ENCODE measurements around the gene PNMA5.
"Not testable (repeated sequence)": the region's sequence is repeated elsewhere in the genome, so short reads cannot be mapped to it uniquely, and the experiment has no call there.

PNMA5 gene

DNA sequence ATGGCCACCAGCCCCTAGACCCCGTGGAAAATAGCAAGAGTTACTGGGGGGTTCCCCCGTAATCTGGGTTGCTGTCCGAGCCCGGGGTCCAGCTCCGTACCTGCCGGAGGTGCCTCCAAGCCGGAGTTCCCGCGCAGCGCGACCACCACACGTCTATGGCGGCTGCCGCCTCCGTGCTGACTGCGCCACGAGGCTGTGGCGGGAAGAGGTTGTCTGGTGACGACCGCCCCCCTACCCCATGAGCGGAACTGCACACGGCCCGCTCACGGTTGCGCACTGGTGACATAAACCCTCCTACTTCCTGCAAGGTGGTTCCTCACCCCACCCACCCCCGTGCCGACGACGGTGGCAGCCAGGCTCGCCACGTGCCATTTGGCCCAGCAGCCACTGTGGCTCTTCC lies at the start of gene PNMA5:
TSS of gene PNMA5 (minus strand) at position 184 of the 400 bp plus-strand sequence. CDS start 2,518 bp downstream, outside the sequence.
- DNase-seq (ENCODE audit: low read depth) = no peak

GRCh38 chrX:153032397-153033118 lies 38.6 kb upstream of the PNMA5 start:
- DNase-seq (ENCODE audit: low read depth) = peak; percentile 14

GRCh38 chrX:153030801-153031200 lies 36.9 kb upstream of the PNMA5 start:
- DNase-seq (ENCODE audit: low read depth) = no peak

- no peak for DNase-seq (ENCODE audit: low read depth)
Observed at GRCh38 chrX:153029875-153030274, 36.0 kb upstream of the PNMA5 start.

- no peak for DNase-seq (ENCODE audit: low read depth)
Observed at GRCh38 chrX:153029162-153029561, 35.2 kb upstream of the PNMA5 start.

DNA sequence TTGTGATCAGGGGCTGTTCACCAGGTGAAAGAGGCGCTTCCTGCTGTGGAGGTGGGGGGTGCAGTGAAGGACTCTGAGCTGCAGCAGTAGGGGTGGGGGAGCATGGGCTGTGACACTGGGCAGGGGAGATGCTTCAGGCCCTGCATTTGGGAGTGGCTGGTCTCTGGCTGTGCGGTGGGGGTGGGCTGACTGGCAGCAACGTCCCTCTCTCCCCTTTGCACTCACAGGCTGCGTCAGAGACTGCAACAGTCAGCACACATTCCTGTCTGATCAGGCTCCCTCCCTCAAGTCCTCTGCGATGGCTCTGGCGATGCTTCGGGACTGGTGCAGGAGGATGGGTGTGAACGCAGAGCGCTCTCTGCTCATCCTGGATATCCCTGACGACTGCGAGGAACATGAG lies 34.6 kb upstream of the PNMA5 start:
- not testable (repeated sequence) for DNase-seq (ENCODE audit: low read depth)

DNA sequence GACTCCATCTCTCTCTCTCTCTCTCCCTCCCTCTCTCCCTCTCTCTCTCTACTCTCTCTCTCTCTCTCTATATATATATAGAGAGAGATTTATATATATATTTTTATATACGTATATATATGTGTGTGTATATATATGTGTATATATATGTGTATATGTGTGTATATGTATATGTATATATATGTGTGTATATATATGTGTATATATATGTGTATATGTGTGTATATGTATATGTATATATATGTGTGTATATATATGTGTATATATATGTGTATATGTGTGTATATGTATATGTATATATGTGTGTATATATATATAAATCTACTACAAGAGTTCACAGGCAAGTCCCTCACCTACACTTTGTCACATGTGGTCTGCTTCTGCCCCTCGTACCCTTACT lies 32.6 kb upstream of the PNMA5 start:
- DNase-seq (ENCODE audit: low read depth) = not testable (repeated sequence)

DNA sequence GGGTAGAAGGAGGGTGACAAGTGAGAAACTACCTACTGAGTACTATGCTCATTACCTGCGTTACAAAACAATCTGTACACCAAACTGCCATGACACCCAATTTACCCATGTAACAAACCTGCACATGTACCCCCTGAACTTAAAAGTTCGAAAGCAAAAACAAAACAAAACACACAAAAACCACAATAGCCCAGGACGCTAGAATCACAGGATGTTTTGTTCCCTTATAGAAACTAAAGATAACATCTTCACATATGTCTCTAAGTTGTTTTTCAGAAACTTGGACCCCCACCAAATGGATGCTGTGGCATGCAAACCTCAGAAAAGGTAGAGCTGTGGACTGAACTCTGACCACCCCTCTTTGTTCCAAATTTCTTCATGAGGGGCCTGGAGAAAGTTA lies 25.2 kb upstream of the PNMA5 start:
- no peak for DNase-seq (ENCODE audit: low read depth)

DNA sequence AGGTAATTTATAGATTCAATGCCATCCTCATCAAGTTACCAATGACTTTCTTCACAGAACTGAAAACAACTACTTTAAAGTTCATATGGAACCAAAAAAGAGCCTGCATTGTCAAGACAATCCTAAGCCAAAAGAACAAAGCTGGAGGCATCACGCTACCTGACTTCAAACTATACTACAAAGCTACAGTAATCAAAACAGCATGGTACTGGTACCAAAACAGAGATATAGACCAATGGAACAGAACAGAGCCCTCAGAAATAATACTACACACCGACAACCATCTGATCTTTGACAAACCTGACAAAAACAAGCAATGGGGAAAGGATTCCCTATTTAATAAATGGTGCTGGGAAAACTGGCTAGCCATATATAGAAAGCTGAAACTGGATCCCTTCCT lies 23.3 kb upstream of the PNMA5 start:
- DNase-seq (ENCODE audit: low read depth) = not testable (repeated sequence)

DNA sequence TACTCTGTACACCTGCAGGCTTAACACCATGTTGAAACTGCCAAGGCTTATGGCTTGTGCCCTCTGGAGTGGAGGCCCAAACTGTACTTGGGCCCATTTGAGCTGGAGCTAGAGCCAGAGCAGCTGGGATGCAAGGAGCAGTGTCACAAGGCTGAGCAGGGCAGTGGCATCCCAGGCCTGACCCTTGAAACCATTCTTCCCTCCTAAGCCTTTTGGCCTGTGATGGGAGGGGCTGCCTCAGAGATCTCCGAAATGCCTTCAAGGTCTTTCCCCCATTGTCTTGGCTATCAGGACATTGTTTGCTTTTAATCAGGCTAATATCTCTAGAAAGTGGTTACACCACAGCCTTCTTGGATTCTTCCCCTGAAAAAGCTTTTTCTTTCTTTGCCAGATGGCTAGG lies 10.9 kb upstream of the PNMA5 start:
- no peak for DNase-seq (ENCODE audit: low read depth)

DNA sequence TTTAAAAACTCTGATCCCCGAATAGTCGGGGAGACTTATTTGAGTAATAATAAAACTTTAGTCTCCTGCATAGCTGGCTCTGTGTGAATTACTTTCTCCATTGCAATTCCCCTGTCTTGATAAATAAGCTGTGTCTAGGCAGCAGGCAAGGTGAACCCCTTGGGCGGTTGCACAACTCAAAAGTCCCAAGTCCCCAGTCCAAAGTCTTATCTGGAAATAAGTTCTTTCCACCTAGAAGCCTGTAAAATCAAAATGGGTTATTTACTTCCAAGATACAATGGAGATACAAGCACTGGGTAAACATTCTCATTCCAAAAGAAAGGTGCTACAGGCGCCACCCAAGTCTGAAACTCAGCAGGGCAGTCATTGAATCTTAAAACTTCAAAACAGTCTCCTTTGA lies 10.1 kb upstream of the PNMA5 start:
- no peak for DNase-seq (ENCODE audit: low read depth)

DNA sequence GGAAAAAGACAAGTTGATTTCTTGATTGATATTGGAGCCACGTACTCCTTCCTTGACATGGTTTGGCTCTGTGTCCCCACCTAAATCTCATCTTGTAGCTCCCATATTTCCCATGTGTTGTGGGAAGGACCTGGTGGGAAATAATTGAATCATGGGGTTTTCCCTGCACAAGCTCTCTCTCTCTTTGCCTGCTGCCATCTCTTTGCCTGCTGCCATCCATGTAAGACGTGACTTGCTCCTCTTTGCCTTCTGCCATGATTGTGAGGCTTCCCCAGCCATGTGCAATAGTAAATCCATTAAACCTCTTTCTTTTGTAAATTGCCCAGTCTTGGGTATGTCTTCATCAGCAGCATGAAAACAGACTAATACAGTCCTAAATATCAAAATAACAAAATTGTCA lies 8.3 kb upstream of the PNMA5 start:
- DNase-seq (ENCODE audit: low read depth) = not testable (repeated sequence)

DNA sequence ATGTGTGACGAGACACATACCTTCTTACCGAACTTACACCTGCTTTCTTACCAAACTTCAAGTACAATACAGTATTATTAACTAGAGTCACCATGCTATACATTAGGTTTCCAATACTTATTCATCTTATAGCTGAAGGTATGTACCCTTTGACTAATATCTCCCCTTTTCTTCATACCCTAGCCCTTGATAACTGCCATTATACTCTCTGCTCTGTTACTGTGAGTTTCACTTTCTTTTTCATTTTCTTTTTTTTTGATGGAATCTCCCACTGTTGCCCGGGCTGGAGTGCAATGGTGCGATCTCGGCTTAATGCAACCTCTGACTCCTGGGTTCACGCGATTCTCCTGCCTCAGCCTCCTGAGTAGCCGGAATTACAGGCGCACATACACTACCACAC lies 3.4 kb upstream of the PNMA5 start:
- DNase-seq (ENCODE audit: low read depth) = no peak

DNA sequence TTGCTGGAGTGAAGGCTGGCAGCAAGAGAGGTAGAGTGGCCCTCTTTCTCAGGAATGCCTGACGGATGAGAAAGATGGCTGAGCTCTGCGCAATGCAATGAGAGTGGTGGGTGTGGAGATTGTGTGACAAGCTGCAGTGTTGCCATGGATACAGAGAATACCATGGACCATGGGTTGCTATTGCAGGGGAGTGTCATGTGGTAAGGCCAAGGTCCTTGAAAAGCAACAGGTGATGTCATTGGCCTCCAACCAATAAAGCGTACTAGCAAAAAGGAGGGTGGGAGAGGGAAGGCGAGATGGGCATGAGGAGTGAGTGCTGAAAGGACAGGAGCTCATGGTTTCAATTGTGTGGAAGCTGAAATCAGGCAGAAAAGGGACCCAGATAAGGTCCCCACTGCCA lies 1.8 kb downstream of the PNMA5 start:
- no peak for DNase-seq (ENCODE audit: low read depth)

DNA sequence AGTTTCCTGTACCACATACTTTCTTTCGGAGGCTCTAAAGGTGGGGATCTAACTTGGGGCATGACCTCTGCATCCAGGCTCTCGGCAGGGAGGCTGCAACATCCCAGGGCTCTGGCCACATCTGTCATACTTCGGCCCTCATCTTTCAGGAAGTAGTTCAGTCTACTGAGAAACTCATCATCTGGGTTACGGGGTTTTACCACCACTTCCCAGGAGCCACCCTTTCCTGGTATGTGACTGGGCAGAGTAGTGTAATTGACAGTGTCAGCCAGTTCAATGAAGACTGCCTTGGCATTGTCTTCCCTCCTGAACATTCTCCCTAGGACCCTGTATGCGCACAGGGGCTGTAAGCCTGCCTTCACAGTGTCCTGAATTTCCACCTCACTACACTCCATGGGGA lies 2.8 kb downstream of the PNMA5 start:
- no peak for DNase-seq (ENCODE audit: low read depth)

DNA sequence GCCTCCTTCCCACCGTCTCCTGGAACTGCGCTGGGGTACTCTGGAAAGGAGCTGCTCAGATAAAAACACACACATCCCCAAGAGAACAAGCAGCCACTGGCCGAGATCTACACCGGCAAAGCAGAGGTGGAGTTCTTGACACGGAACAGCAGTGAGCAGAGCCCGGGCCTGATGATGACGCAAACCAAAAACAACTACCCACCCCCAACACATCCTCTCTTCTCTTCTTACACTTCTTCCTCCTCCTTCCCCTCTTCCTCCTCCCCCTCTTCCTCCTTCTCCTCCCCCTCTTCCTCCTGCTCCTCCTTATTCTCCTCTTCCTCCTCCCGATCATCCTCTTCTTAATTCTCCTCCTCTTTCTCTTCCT lies 4.6 kb downstream of the PNMA5 start:
- no peak for DNase-seq (ENCODE audit: low read depth)

- DNase-seq (ENCODE audit: low read depth) = no peak
Observed at GRCh38 chrX:152988536-152989291, 5.2 kb downstream of the PNMA5 start.

- DNase-seq (ENCODE audit: low read depth) = no peak
Observed at GRCh38 chrX:152987801-152988200, 6.1 kb downstream of the PNMA5 start.

DNA sequence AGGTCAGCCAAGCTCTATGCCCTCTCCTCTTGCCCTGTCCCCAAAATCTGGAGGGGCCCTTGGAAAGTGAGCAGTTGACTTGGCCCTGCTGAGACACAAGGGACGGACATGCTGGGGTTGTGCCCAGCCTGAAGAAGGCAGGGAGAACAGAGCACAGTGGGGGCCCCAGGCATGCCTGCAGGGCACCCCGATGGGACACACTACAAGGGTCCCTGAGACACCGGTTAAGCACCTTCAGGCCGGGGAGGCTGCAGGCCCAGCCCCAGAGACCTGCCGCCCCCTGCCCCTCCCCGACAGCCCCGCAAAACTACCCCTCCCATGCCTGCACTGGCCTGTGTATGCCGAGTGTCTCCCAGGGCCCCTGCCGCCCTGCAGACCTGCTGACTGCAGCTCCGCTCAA lies 6.8 kb downstream of the PNMA5 start:
- not testable (repeated sequence) for DNase-seq (ENCODE audit: low read depth)

DNA sequence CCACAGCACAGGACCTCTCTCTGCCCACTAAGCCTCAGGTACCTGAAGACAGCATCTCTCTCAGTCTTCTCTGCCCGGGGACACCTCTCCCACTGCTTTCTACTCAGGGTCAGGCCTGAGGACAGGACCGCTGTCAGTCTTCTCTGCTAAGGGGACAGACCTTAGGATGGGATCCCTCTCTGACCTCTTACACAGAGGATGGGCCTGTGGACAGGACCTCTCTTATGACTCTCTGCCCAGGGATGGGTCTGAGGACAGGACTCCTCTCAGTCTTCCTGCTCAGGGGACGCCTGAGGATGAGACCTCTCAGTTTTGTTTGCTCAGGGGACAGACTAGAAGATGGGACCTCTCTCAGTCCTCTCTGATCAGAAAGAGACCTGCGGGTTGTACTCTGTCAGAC lies 8.5 kb downstream of the PNMA5 start:
- DNase-seq (ENCODE audit: low read depth) = not testable (repeated sequence)

GRCh38 chrX:152968193-152968592 lies 25.7 kb downstream of the PNMA5 start:
- DNase-seq (ENCODE audit: low read depth) = no peak

DNA sequence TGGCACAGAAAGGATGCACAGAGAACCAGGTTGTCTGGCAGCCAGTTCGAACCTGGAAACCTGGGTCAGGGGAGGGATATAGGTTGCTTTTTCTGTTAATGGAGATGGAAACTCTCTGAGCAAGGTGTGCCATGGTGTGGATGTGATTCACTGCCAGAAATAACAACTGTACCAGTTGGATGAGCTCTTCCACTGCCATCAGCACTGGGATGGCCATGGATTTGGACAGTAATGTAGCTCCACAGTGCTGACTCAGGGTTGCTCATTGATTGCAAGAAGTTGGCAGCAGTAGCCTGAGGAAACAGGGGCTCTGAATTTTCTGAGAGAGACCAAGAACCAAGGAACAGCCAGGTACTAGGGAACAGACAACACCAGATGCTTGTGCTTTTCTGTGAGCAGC lies 33.8 kb downstream of the PNMA5 start:
- DNase-seq (ENCODE audit: low read depth) = no peak

GRCh38 chrX:152959626-152960025 lies 34.3 kb downstream of the PNMA5 start:
- DNase-seq (ENCODE audit: low read depth) = no peak
